GM12865 (cell line): ENCODE measurements around the gene SLC17A6.

ENCODE experiments used
- DNase-seq: peaks from one replicate; pipeline ENCODE4 v3.0.0; 2010; ENCODE audit warnings: low read depth
- H3K4me3 ChIP-seq: 2 replicates; pipeline ENCODE4 v1.5.1; 2011; ENCODE audit warnings: mild to moderate bottlenecking, low read depth, low read length, control low read depth
- CTCF ChIP-seq: IDR thresholded peaks from 2 replicates; pipeline ENCODE4 v1.5.1; 2011; ENCODE audit warnings: low read length, control low read depth, low read depth, inconsistent platforms; ENCODE audit not compliant: insufficient read depth; ENCODE audit errors: missing control alignments

SLC17A6 gene

GRCh38 chr11:22387126-22387525 is 48.9 kb downstream of the SLC17A6 start:
- TF ChIP-seq CTCF, result no peak
- H3K4me3 ChIP-seq, result no peak overlapping the region
- DNase-seq, result no peak

GRCh38 chr11:22389526-22390282 is 51.5 kb downstream of the SLC17A6 start:
- H3K4me3 ChIP-seq, result no peak overlapping the region
- DNase-seq, result no peak
- no peak for TF ChIP-seq CTCF

GRCh38 chr11:22390283-22390655 is 52.1 kb downstream of the SLC17A6 start:
- no peak overlapping the region for H3K4me3 ChIP-seq
- no peak for TF ChIP-seq CTCF
- DNase-seq, result no peak

- DNase-seq, result no peak
- no peak for TF ChIP-seq CTCF
Observed at GRCh38 chr11:22392561-22392960, 54.4 kb downstream of the SLC17A6 start.

GRCh38 chr11:22405377-22405776 is 67.2 kb downstream of the SLC17A6 start:
- no peak for DNase-seq
- H3K4me3 ChIP-seq, result no peak overlapping the region
- no peak for TF ChIP-seq CTCF

More at GRCh38 chr11:22392561-22392960, 54.4 kb downstream of the SLC17A6 start:
- H3K4me3 ChIP-seq, result no peak overlapping the region

GRCh38 chr11:22407267-22407666 is 69.1 kb downstream of the SLC17A6 start:
- H3K4me3 ChIP-seq, result no peak overlapping the region
- TF ChIP-seq CTCF, result no peak
- no peak for DNase-seq

GRCh38 chr11:22407921-22408320 is 69.7 kb downstream of the SLC17A6 start:
- DNase-seq, result no peak
- no peak for TF ChIP-seq CTCF
- no peak overlapping the region for H3K4me3 ChIP-seq
